ENCODE data around the gene IGFBP2.

Gene IGFBP2

GRCh38 chr2:216689397-216689796, 56.2 kb downstream of the IGFBP2 start:
- DNase-seq, result no peak

- no peak for DNase-seq
Observed at GRCh38 chr2:216690456-216690852, 57.2 kb downstream of the IGFBP2 start.

- DNase-seq, result no peak
Observed at GRCh38 chr2:216690853-216691741, 57.9 kb downstream of the IGFBP2 start.

GRCh38 chr2:216692636-216693413, 59.6 kb downstream of the IGFBP2 start:
- peak; percentile 60 to 68 for DNase-seq

- DNase-seq, result no peak
Observed at GRCh38 chr2:216693414-216694080, 60.3 kb downstream of the IGFBP2 start.

GRCh38 chr2:216694082-216694825, 61.0 kb downstream of the IGFBP2 start:
- peak in 1 of 2 experiments; percentile 39 for DNase-seq

DNA sequence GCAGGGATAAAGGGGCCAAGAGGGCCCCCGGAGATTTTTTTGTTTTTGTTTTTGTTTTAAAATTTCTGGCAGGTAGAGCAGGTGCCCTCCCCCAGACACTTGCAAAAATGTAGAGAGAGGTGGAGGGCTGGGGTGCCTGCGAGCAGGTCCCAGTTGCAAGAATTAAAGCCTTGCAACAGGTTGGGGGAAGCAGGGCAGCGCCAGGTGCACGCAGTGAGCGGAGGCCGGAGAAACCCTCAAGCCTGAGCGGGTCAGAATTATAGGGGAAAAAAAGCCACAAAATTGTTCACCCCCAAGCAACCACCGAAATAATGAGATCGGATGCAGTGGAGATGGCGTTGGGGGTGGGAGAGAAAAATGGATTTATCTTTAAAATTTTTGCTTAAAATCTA, 61.6 kb downstream of the IGFBP2 start:
- no peak for DNase-seq

DNA sequence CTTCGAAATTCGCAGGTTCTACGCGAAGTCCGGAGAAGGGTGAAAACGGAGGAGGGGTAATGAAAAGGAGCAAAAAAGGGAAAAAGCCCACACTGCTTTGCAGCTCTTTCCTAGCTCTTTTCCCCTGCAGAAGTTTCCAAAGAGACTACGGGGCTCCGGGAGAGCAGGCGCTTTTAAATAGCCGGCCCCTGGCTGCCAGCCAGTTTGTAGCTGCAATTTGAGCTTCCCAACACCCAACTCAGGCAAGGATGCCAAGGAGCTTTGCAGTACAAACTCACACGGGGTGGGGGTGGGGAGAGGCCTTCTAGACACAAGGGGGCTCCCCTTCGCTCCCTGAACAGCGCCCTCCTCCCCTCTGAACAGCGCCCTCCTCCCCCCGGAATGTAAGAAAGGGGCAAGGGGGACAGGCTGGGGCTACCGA, 62.2 kb downstream of the IGFBP2 start, which contains the start of gene IGFBP5:
Gene IGFBP5 (minus strand): TSS at position 149 of the 421 bp plus-strand sequence. CDS start 774 bp downstream, outside the sequence.
- no peak for DNase-seq

GRCh38 chr2:216696321-216696720, 63.1 kb downstream of the IGFBP2 start:
- DNase-seq, result no peak

GRCh38 chr2:216696751-216697560, 63.7 kb downstream of the IGFBP2 start:
- DNase-seq, result no peak

DNA sequence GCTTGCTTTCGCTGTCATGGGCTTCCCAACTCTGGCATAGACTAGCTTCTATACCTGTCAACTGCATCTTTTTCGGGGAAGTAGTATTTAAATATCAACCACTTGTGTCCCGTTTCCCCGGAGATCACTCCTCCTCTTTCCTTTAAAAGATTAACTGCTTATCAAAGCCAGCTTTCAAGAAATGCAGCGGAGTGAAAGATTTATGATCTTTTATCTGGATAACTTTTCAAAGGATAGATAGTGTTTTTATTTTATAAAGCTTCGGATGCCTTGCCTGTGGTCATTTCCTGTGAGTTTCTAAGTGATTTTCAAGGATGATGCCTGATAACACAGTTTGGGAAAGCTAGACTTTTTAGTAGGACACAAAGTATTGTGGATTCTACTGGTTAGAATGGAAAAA, 65.1 kb downstream of the IGFBP2 start:
- no peak for DNase-seq

DNA sequence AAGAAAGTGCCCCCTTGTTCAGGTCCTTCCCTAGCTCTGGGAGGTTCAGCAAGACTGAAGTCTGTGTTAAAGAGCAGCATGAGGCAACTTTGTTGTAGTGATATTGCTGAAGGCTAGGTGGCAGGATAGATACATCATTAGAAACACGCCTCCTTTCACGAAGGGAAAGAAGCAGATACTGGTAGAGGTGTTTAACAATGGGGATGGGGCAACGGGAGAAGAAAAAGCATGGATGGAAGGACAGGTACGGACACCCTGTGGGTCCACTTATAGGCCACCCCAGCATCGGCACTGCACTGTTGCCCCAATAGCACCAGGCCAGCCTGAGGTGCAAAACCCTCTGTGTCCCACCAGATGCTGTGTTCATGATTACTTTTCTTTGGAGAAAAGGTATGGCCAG, 65.7 kb downstream of the IGFBP2 start:
- no peak for DNase-seq

- no peak for DNase-seq
Observed at GRCh38 chr2:216700088-216700567, 66.9 kb downstream of the IGFBP2 start.

GRCh38 chr2:216700781-216701180, 67.6 kb downstream of the IGFBP2 start:
- no peak for DNase-seq

DNA sequence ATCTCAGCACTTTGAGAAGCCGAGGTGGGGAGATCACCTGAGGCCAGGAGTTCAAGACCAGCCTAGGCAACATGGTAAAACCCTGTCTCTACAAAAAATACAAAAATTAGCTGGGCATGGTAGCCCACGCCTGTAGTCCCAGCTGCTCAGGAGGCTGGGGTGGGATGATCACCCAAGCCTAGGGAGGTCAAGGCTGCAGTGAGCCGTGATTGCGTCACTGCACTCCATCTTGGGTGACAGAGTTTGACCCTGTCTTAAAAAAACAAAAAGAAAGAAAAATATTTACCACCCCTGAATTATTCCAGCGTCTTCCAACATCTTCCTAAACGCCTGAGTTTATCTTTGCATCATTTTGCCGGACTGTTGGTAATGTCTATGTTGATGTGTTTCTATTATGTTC, 68.3 kb downstream of the IGFBP2 start:
- no peak for DNase-seq

- no peak for DNase-seq
Observed at GRCh38 chr2:216702756-216703155, 69.5 kb downstream of the IGFBP2 start.

DNA sequence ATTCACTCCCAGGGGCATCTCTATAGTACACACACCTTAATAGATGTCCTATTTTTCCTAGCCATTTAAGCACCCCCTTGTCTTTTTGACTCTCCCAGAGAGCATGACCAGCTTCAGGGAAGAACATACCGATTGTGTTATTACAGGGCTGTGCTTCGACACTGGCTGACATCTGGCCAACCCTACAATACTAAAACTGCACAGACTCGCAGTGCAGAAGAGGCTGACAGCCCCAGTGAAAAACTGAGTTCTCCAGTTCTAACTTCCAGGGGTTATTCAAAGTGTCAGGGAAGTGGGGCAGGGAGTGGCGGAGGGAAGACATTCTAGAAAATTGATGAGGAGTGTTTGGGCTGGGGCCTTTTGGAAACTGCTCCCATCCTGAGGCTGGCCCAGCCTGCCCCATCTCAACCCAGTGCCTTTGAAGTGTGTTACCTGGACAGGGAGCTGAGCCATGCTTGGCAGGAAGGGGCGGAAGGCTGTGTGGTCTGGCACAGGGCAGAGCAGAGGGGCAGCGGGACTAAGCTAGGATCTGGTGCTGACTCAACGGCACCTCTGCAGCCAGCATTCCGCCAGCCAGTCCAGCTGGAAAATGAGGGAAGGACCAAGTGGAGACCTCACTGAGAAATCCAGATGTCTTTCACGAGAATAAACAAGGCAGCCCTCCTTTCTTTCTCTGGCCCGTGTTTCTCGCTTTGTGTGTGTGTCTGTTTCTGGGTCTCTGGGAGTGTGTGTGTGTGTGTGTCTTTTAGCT, 77.5 kb downstream of the IGFBP2 start:
- no peak for DNase-seq

DNA sequence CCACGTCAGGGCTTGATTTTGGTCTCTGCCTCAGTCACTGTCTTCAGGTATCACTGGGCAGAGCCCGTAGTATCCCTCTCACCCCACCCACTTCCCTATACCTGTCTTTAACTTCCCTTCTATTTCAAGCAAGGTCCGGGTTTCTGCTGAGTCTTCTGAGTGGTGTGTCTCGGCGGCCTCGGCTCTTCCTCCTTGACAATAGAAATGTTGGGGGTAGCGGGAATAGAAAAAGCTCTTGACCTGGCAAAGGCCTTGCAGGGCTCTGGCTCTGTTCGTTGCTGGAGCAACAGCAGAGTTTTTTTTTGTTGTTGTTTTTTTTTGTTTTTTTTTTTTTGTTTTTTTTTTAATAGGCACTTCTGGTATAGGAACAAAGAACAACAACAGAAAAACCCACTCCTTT, 78.1 kb downstream of the IGFBP2 start:
- DNase-seq, result no peak

- no peak for DNase-seq
Observed at GRCh38 chr2:216713691-216714336, 80.6 kb downstream of the IGFBP2 start.
